ENCODE results near the gene OR56A5.

DNA sequence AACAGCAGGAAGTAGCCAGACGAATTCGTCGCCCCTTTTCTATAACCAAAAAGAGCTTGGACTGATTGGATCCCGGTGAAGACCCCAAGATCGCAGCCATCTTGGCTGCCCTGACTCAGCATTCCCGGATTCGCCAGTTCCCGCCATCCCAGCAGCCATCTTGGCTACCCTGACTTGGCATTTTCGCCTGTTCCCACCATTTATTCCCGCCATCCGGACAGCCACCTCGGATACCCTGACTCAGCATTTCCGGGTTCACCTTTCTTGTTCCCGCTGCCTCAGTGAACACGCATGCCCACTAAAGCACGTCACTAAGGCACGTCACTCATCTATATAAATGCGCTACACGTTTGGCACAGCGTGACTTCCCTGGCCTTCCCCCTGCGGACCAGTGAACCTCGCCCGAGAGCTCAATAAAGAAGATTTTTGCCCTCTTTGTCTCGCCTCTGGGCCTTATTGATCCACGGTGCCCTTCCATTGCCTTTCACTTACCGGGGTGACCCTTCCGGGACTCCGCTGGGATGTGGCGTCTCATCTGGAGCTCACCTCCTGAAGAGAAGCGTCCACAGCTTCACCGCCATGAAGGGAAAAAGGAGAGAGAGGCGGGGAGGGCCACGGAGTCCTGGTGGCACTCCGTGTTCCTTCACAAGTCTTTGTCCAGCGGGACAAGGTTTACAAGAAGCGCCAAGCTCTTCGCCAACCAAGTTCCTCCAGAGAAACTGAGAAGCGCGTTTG, 30.3 kb downstream of the OR56A5 start:
- TF ChIP-seq EZH2 (IDR thresholded peaks at IDR 0.05; ENCODE audit: borderline replicate concordance, insufficient read depth, low read depth, low read length, poor library complexity, severe bottlenecking), result no peak
- TF ChIP-seq, protein P1, sequence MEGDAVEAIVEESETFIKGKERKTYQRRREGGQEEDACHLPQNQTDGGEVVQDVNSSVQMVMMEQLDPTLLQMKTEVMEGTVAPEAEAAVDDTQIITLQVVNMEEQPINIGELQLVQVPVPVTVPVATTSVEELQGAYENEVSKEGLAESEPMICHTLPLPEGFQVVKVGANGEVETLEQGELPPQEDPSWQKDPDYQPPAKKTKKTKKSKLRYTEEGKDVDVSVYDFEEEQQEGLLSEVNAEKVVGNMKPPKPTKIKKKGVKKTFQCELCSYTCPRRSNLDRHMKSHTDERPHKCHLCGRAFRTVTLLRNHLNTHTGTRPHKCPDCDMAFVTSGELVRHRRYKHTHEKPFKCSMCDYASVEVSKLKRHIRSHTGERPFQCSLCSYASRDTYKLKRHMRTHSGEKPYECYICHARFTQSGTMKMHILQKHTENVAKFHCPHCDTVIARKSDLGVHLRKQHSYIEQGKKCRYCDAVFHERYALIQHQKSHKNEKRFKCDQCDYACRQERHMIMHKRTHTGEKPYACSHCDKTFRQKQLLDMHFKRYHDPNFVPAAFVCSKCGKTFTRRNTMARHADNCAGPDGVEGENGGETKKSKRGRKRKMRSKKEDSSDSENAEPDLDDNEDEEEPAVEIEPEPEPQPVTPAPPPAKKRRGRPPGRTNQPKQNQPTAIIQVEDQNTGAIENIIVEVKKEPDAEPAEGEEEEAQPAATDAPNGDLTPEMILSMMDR (IDR thresholded peaks at IDR 0.05), result no peak

All from B cell (primary cell).